GM18909 (cell line): ENCODE results near the gene CDIP1.
"Not testable (repeated sequence)": the region's sequence is repeated elsewhere in the genome, so short reads cannot be mapped to it uniquely, and the experiment has no call there.

ENCODE experiments used
- ATAC-seq: cut with Tn5 transposase; IDR thresholded peaks from one replicate; pipeline ENCODE4 v1.9.1; 2021; ENCODE audit warnings: mild to moderate bottlenecking; ENCODE audit not compliant: unreplicated experiment, poor library complexity

The CDIP1 gene

DNA sequence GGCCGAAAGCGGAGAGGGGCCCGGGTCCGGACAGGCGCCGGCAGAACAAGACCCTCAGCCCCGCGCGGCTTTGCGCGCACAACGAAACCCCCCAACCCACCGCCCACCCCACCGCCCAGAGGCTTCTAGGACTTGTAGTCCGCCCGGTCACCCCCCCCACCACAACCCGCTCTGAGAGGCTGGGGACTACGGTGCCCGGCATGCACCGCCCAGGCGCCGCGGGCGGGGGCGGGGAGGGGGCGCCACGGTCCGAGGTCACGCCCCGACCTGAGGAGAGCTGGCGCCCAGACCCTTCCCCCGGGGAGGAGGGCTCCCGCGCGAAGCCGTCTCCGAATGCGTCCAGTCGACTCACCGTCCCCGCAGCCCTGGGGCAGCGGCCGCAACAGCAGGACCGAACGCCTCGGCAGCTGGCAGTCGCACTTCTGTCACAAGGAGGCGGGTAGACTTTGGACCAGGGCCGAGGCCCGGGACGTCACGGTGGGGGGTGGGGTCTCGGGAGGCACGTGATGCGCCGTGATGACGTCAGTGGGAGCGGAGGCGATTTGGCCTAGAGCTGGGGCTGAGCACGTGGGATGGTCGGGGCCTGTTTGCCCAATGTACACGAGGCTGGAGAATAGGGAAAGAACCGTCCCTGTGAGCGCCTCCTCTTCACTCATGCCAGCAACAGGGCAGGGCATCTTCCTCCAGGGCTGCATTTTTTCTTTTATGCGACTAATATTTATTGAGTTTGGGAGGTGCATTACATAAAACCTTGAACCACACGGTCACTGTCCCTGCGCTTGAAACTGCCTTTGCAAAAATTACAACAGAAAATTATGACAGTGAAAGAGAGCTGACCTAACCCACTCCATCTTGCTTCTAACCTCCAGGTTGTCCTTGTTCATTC is at the start of gene CDIP1:
Gene CDIP1, minus strand, starts transcription at position 424 of the 886 bp plus-strand sequence. CDS start 24,643 bp downstream, outside the sequence.
- ATAC-seq = peak; percentile 85

DNA sequence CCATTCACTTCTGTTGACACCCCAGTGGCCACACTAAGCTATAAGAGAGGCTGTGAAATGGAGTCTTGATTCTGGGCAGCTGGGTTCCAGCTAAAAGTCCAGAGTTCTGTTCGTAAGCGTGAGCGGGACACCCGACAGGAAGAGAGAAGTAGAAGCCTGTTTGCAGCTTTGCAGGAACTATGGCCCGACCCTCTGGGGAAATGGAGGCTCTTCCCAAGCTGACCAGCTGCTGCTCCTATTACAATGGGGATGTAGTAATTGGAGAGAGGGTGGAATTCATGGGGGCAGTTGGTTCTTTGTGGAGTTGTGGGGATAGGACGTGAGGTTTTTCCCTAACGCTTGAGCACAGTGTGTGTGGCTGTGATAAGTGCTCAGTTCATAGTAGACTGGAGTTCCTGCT is 47.7 kb upstream of the CDIP1 start:
- ATAC-seq = no peak

DNA sequence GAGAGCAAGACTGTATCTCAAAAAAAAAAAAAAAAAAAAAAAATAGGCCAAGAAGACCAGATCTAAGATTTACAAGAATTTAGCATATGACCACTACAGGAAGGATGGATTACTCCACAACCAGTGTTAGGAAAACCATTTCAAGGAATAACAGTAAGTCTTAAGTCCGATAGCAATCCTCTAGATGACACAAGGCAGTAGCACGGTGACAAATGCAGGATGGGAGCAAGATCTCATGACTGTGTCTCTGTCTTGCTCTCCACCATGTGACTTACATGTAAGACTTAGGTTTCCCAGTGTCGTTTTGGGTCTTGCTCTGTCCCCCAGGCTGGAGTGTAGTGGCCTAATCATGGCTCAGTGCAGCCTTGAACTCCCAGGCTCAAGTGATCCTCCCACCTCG is 45.3 kb upstream of the CDIP1 start:
- no peak for ATAC-seq

DNA sequence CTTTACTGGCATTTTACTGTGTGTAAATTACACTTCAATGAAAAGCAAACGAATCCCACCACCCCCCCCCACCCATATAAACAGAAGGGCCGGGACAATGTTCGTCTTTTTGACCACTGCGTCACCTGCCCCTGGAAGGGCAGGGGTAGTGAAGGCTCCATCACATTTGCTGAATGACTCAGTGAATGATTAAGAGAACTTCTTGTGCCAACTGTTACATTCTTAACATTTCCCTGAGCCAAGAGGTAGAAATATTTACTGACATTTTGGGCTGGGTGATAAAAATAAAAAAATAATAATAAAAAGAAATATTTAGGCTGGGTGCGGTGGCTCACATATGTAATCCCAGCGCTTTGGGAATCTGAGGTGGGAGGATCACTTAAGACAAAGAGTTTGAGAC is 41.7 kb upstream of the CDIP1 start:
- ATAC-seq = no peak

DNA sequence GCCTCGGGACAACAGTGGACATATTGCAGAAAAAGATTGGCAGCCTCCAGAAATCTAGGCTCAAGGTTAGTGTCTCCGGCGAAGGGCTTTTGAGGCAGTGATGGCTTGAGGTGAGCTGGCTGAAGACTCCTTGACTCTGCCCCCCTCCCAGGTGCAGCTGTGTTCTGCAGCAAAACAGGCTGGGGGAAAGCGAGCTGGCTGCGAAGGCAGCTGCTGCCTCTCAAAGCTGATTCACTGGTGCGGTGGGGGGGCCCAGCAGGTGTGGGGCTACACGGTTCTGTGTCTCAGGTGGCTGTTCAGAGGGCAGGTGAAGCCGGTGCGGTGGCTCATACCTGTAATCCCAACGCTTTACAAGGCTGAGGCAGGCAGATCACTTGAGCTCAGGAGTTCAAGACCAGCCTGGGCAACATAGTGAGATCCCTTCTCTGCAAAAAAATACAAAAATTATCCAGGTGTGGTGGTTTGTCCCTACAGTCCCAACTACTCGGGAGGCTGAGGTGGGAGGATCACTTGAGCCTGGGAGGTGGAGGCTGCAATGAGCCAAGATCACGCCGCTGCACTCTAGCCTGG is 40.5 kb upstream of the CDIP1 start:
- no peak for ATAC-seq

DNA sequence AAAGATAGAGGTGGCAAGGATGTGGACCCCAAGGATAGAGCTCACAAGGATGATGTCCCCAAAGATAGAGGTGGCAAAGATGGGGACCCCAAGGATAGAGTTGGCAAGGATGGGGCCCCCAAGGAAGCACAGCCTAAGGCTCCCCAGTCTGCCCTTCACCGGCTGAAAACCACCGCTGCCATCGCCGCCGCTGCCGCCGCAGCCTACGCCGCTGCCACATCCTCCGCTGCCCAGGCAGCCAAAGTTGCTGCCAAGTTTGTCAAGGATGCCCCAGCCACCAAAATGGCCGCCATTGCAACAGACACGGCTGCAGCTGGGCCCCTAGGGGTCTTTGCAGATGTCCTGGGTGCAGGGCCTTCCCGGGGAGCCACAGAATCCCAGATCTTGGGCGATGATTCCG is 37.4 kb upstream of the CDIP1 start:
- ATAC-seq = no peak

DNA sequence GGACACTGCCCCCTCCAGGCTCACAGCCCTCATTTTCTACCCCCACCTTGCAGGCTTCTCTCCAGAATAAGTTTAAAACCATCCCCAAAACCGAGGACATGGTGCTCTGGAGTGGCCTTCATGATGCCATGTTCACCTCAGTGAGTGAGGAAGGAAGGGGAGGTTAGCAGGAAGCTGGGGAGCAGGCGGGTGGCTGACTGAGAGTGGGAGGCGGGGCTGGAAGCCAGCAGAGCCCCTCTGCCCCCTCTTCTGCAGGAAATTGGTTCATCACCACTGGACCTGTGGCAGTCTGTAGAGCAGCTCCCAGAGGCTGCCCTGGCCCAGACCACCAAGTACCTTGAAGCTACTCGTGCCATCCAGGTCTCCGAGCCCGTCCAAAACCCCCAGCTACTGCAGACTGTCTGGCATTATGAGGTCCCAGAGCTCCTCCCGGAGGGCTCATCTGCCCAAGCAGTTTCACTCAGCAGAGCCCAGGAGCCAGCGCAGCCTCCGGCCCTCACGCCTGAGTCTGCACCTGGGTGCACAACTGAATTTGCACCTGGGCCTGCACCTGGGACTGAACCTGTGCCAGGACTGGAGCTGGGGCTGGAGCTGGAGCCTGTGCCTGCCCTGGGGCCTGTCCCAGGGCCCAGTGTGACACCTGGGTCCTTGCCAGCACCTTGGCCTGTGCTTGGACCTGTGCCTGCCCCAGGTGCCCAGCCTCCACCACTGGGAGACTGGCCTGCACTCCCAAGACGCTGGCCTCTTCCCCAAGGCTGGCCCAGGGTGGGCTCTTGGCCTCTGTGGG is 36.5 kb upstream of the CDIP1 start:
- ATAC-seq = no peak

DNA sequence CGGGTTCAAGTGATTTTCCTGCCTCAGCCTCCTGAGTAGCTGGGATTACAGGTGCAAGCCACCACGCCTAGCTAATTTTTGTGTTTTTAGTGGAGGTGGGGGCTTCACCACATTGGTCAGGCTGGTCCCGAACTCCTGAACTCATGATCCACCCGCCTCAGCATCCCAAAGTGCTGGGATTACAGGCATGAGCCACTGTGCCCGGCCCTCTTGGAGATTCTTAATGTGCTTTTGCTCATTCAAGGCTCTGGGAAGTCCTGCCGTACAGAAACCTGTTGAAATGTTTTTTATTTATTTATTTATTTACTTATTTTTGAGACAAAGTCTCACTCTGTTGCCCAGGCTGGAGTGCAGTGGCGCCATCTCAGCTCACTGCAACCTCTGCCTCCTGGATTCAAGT is 35.4 kb upstream of the CDIP1 start:
- ATAC-seq = not testable (repeated sequence)

DNA sequence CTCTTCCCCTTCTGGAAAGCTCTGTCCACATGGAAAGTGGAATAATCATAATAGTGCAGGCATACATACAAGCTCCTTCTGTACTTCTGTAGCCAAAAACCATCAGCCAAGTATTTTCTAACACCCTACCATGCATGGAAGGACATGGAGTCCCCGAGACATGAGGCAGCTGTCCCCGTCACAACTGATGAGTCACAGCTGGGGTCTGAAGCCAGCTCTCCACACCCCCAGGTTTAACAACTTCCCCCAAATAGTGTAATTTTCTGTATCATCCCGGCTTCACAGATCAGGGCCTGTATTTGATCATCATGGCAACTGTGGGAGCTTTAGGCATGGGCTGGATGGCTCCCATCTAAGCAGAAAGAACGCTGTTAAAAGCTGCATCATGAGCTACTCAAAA is 34.1 kb upstream of the CDIP1 start:
- no peak for ATAC-seq

DNA sequence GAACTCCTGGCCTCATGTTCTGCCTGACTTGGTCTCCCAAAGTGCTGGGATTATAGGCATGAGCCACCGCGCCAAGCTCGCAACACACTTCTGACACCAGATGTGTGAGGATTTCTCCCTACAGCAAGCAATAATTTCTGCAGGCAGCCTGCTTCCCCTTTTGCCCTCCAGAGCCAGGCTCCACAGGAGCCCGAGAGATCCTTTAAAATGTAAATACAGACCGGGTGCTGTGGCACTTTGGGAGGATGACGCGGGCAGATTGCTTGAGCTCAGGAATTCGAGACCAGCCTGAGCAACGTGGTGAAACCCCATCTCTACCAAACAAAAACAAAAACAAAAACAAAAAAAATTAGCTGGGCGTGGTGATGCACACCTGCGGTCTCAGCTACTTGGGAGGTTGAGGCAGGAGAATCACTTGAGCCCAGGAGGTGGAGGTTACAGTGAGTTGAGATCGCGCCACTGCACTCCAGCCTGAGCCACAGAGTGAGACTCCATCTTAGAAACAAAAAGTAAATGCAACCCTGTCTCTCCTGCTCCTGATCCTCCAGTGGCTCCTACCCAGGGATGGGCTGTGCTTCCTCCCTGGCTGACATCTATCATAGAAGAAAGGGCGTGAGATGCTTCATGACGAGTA is 32.2 kb upstream of the CDIP1 start:
- no peak for ATAC-seq

DNA sequence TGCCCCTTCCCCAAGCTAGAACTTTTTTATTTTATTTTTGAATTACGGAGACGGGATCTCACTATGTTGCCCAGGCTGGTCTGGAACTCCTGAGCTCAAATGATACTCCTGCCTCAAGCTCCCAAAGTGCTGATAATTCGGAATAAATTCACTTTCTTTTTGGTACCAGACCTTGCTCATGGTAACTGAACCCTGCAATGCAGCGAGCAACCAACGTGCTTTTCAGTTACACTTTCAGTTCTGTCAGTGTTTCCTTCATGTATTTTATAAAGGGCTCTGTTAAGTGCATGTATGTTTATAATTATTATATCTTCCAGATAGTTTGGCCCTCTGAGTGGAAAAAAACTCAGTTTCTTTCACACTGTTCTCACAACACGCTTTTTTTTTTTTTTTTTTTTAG is 31.5 kb upstream of the CDIP1 start:
- ATAC-seq = no peak

DNA sequence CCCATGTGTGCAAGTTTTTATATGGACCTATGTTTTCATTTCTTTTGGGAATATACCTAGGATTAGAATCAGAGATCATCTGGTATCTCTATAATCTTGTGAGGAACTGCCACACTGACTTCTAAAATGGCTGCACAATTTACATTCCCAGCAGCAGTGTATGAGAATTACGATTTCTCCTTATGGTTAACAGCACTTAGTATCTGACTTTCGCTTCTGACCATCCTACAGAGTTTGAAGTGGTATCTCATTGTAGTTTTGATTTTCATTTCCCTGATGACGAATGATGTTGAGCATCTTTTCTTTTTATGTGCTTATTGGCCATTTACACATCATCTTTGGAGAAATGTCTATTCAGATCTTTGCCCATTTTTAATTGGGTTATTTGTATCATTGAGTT is 27.6 kb upstream of the CDIP1 start:
- no peak for ATAC-seq

DNA sequence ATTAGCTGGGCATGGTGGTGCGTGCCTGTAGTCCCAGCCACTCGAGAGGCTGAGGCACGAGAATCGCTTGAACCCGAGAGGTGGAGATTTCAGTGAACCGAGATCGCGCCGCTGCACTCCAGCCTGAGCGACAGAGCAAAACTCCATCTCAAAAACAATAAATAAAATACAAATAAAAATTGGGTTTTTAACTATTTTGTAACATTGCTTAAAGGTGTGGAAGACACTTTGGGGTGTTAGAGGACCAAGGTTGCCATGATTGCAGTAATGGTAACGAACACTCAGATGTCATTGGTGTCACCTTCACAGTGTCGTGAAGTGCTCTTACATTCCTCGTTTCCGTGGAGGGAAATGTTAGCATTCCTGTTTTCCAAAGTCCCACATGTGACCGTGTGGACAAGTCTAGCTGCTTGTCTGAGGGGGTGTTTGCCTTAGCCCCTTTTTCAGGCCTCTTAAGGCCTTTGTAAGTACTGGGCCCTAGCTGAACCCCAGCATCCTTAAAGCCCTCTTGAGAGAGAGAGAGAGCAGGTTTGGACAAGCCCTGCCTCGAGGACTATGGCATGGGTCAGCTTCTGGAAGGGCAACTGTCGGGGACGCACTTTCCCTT is 26.2 kb upstream of the CDIP1 start:
- no peak for ATAC-seq

DNA sequence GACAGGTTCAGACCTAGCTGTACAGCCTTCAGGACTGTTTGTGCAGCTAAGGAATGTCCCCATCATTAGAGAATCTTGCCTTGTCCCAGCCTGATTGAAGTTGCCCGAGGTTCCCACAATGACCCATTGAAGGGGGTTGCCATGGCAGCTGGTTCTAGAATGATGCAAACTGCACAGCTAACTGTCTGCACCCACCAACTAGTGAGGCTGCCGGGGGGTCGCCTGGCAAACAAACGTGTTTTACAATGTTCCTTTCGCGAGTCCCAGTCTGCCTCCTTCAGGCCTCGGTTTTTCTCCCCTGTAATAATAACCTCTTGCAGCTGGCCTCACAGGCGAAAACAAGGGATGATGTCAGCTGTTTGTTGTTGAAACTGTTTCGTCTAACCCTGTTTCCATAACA is 23.0 kb upstream of the CDIP1 start:
- no peak for ATAC-seq

DNA sequence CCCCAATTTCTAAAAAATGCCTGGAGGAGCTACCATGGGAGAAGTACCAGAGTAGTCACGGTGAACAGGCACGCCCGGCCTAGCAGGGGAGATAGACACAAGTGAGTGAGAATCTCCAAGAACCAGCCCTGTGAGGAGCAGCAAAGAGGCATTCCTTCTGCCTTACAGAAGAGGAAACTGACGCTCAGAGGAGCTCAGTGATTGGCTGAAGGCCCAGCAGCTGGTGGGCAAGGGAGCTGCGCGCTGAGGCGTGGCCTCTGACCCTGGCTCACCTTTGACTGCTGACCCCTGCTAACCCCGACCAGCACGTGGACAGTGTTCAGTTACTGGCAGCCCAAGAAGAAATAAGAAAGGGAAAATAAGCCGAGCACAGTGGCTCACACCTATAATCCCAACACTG is 19.4 kb upstream of the CDIP1 start:
- ATAC-seq = no peak

DNA sequence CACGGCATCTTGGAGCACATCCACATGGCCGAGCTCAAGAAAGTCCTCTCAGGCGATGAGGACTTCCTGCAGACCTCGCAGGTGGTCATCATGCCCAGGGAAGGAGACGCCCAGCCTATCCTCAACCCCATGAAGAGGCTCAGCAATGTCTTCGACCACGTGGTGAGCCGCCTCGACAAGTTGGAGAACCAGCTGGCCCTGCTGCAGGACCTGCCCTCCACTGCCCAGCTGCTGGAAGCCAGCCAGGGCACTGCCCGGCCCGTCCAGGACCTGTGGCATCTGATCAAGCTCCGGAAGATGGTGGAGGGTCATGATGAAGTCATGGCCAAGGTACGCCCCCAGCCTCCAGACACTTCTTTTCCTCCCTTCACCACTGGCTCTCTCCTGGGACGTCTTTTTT is 18.0 kb upstream of the CDIP1 start:
- ATAC-seq = no peak

DNA sequence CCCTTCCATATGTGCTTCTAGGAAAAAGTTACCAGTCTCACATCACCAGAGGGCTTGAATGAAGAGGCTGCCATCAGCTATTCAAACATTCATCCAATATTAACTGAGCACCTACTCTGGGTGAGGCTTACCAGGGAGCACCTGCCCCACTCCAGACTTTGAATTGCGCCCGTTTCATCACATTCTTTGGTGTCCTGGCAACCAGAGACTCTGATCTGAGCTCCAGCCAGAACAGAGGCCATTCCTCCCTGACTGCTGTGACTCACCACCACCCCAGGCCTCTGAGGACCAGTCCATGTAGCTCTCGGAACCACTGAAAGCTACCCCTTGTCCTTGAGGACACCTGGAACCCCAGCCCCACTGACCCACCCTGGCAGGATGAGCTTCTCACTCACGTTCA is 17.5 kb upstream of the CDIP1 start, which contains the start of gene C16orf96:
Gene C16orf96, plus strand, starts transcription at position 229 of the 400 bp plus-strand sequence. Its CDS starts 150 bp downstream, at position 379.
- ATAC-seq = no peak

DNA sequence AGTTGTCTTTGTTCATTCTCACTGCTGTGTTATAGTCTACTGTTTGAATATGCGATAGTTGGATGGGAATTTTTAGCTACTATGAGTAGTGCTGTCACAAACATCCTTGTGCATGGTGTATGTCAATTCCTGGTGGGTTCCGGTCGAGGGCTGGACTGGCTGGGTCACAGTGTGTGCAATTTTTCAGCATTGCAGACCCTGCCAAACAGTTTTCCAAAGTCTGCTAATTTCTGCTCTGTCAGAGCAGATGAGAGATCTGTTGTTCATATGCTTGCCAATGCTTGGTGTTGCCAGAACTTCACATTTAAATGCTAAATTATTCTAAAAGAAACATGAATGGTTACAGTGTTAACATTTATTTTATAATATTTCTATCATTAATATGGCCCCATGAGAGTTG is 14.0 kb upstream of the CDIP1 start:
- ATAC-seq = no peak

DNA sequence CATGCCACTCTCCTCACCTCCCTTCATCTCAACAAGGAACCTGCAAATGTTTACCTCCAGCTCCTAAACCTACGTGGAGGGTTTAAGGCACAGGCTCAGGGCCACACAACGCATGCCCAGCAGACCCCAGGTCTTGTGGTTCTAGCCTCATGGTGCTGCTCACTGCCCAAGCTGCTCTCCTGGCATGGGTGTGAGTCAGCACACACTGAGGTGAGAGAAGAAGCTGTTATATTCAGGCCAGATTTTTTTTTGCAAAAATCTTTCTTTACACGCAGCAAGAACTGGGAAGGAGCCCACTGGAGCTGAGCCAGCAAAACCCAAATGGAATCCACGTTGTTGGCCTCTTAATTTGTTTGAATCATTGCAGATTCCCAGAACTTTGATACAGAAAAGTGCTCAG is 12.0 kb upstream of the CDIP1 start:
- no peak for ATAC-seq

DNA sequence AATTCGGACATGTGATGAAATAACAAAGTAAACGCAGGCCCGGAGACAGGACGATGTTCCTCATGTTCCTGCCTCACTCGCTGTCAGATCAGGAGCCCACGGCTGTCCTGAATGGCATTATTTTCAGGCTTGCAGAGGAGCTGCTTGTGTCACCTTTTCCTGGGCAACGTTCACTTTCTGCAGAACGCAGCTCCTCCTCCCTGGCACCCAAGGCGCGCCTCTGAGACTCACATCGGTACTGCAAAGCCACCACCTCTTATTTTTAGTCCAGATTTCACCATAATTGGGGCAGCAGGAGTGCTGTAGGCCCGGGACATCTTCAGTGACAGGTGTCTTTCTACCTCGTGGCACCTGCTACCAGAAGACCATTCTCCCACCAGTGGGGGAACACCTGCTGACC is 9.6 kb upstream of the CDIP1 start:
- no peak for ATAC-seq
